ENCODE data around the gene E2F1.
A peak's percentile ranks its signal among the peaks of the same experiment; 100 is the strongest.

Gene E2F1

GRCh38 chr20:33667676-33668465 lies 18.3 kb downstream of the E2F1 start:
- Mint-ChIP-seq H3K4me3 (peak overlapping the region; percentile 96), H3K4me1 (peaks cover 25% of the 10 kb centered on the region), H3K36me3 (no peaks in the 10 kb centered on the region), H3K27ac (peak overlapping the region; percentile 58), H3K27me3 (no peaks in the 10 kb centered on the region), H3K9me3 (no peaks in the 10 kb centered on the region)
- ATAC-seq (ENCODE audit: low read depth): peak; percentile 52
- DNase-seq (ENCODE audit: low spot score in 2 of 2): peak; percentile 79 to 86

GRCh38 chr20:33667245-33667675 lies 18.9 kb downstream of the E2F1 start:
- peak; percentile 21 for ATAC-seq (ENCODE audit: low read depth)
- peak overlapping the region; percentile 58 for H3K27ac Mint-ChIP-seq
- H3K4me1 Mint-ChIP-seq: peaks cover 27% of the 10 kb centered on the region
- H3K9me3 Mint-ChIP-seq: no peaks in the 10 kb centered on the region
- H3K36me3 Mint-ChIP-seq: no peaks in the 10 kb centered on the region
- H3K4me3 Mint-ChIP-seq: peak overlapping the region; percentile 96
- DNase-seq (ENCODE audit: low spot score in 2 of 2): peak in 1 of 2 donors; percentile 62
- no peaks in the 10 kb centered on the region for H3K27me3 Mint-ChIP-seq

- DNase-seq (ENCODE audit: low spot score in 2 of 2) (peak; percentile 80 to 86), ATAC-seq (ENCODE audit: low read depth) (peak; percentile 67)
- H3K4me1 Mint-ChIP-seq: peaks cover 27% of the 10 kb centered on the region
- H3K9me3 Mint-ChIP-seq: no peaks in the 10 kb centered on the region
- peak within 1 kb of the TSS; percentile 93 for H3K27ac Mint-ChIP-seq
- H3K27me3 Mint-ChIP-seq: no peaks in the 10 kb centered on the region
- peak within 1 kb of the TSS; percentile 96 for H3K4me3 Mint-ChIP-seq
- no peaks in the 10 kb centered on the region for H3K36me3 Mint-ChIP-seq
Measured at GRCh38 chr20:33666293-33667244, 19.6 kb downstream of the E2F1 start, which contains the start of gene ACTL10. ACTL10 (plus strand) TSS chr20:33666943; CDS start chr20:33667498, 555 bp downstream.

- Mint-ChIP-seq H3K9me3 (no peaks in the 10 kb centered on the region), H3K36me3 (no peaks in the 10 kb centered on the region), H3K27ac (peak overlapping the region; percentile 79), H3K4me3 (peak overlapping the region; percentile 86), H3K4me1 (peaks cover 23% of the 10 kb centered on the region), H3K27me3 (no peaks in the 10 kb centered on the region)
- DNase-seq (ENCODE audit: low spot score in 2 of 2) (no peak), ATAC-seq (ENCODE audit: low read depth) (no peak)
Measured at GRCh38 chr20:33664762-33665144, 21.4 kb downstream of the E2F1 start.

GRCh38 chr20:33664085-33664761 lies 22.0 kb downstream of the E2F1 start:
- ATAC-seq (ENCODE audit: low read depth): no peak
- Mint-ChIP-seq H3K36me3 (no peaks in the 10 kb centered on the region), H3K27ac (peak overlapping the region; percentile 79)

GRCh38 chr20:33663161-33664084 lies 22.8 kb downstream of the E2F1 start:
- peaks cover 2% of the 10 kb centered on the region for H3K36me3 Mint-ChIP-seq
- peak; percentile 63 to 71 for DNase-seq (ENCODE audit: low spot score in 2 of 2)

More at GRCh38 chr20:33664085-33664761, 22.0 kb downstream of the E2F1 start:
- H3K4me1 Mint-ChIP-seq: peaks cover 21% of the 10 kb centered on the region
- peak overlapping the region; percentile 86 for H3K4me3 Mint-ChIP-seq
- H3K9me3 Mint-ChIP-seq: no peaks in the 10 kb centered on the region
- no peaks in the 10 kb centered on the region for H3K27me3 Mint-ChIP-seq
- no peak for DNase-seq (ENCODE audit: low spot score in 2 of 2)

GRCh38 chr20:33662172-33662571 lies 24.0 kb downstream of the E2F1 start, which contains the start of gene C20orf144:
C20orf144 (plus strand) TSS chr20:33662327; CDS start chr20:33662346, 19 bp downstream.
- peaks cover 21% of the 10 kb centered on the region for H3K4me1 Mint-ChIP-seq
- H3K4me3 Mint-ChIP-seq: peak within 1 kb of the TSS; percentile 86
- no peaks in the 10 kb centered on the region for H3K27me3 Mint-ChIP-seq
- no peaks in the 10 kb centered on the region for H3K9me3 Mint-ChIP-seq
- peak within 1 kb of the TSS; percentile 53 for H3K27ac Mint-ChIP-seq
- DNase-seq (ENCODE audit: low spot score in 2 of 2) (no peak), ATAC-seq (ENCODE audit: low read depth) (no peak)
- peaks cover 2% of the 10 kb centered on the region for H3K36me3 Mint-ChIP-seq

More at GRCh38 chr20:33663161-33664084, 22.8 kb downstream of the E2F1 start:
- peak; percentile 57 for ATAC-seq (ENCODE audit: low read depth)
- Mint-ChIP-seq H3K4me3 (peak overlapping the region; percentile 86), H3K9me3 (no peaks in the 10 kb centered on the region), H3K27ac (peak overlapping the region; percentile 53), H3K4me1 (peaks cover 21% of the 10 kb centered on the region), H3K27me3 (no peaks in the 10 kb centered on the region)

GRCh38 chr20:33660685-33661058 lies 25.5 kb downstream of the E2F1 start:
- no peak overlapping the region for H3K4me3 Mint-ChIP-seq
- peaks cover 2% of the 10 kb centered on the region for H3K36me3 Mint-ChIP-seq
- no peak overlapping the region for H3K27ac Mint-ChIP-seq
- no peaks in the 10 kb centered on the region for H3K9me3 Mint-ChIP-seq
- DNase-seq (ENCODE audit: low spot score in 2 of 2) (no peak), ATAC-seq (ENCODE audit: low read depth) (no peak)
- peaks cover 17% of the 10 kb centered on the region for H3K4me1 Mint-ChIP-seq
- H3K27me3 Mint-ChIP-seq: no peaks in the 10 kb centered on the region

- Mint-ChIP-seq H3K9me3 (no peaks in the 10 kb centered on the region), H3K4me3 (no peak overlapping the region), H3K36me3 (peaks cover 2% of the 10 kb centered on the region), H3K4me1 (peaks cover 14% of the 10 kb centered on the region), H3K27me3 (no peaks in the 10 kb centered on the region), H3K27ac (no peak overlapping the region)
- DNase-seq (ENCODE audit: low spot score in 2 of 2) (no peak), ATAC-seq (ENCODE audit: low read depth) (no peak)
Measured at GRCh38 chr20:33660035-33660684, 26.0 kb downstream of the E2F1 start.

GRCh38 chr20:33659341-33660034 lies 26.7 kb downstream of the E2F1 start:
- Mint-ChIP-seq H3K9me3 (no peaks in the 10 kb centered on the region), H3K27ac (no peak overlapping the region)

GRCh38 chr20:33658929-33659328 lies 27.3 kb downstream of the E2F1 start:
- no peak overlapping the region for H3K27ac Mint-ChIP-seq
- DNase-seq (ENCODE audit: low spot score in 2 of 2) (no peak), ATAC-seq (ENCODE audit: low read depth) (no peak)
- no peak overlapping the region for H3K4me3 Mint-ChIP-seq
- H3K4me1 Mint-ChIP-seq: peaks cover 7% of the 10 kb centered on the region
- peaks cover 2% of the 10 kb centered on the region for H3K36me3 Mint-ChIP-seq
- H3K27me3 Mint-ChIP-seq: no peaks in the 10 kb centered on the region
- no peaks in the 10 kb centered on the region for H3K9me3 Mint-ChIP-seq

More at GRCh38 chr20:33659341-33660034, 26.7 kb downstream of the E2F1 start:
- Mint-ChIP-seq H3K36me3 (peaks cover 2% of the 10 kb centered on the region), H3K4me3 (no peak overlapping the region), H3K27me3 (no peaks in the 10 kb centered on the region), H3K4me1 (peaks cover 8% of the 10 kb centered on the region)
- ATAC-seq (ENCODE audit: low read depth): no peak
- no peak for DNase-seq (ENCODE audit: low spot score in 2 of 2)

- no peak overlapping the region for H3K27ac Mint-ChIP-seq
- peaks cover 2% of the 10 kb centered on the region for H3K36me3 Mint-ChIP-seq
- no peaks in the 10 kb centered on the region for H3K9me3 Mint-ChIP-seq
- ATAC-seq (ENCODE audit: low read depth) (no peak), DNase-seq (ENCODE audit: low spot score in 2 of 2) (no peak)
- no peak overlapping the region for H3K4me3 Mint-ChIP-seq
- no peaks in the 10 kb centered on the region for H3K27me3 Mint-ChIP-seq
- H3K4me1 Mint-ChIP-seq: peaks cover 10% of the 10 kb centered on the region
Measured at GRCh38 chr20:33658510-33658909, 27.7 kb downstream of the E2F1 start.

Measured in memory B cell (primary cell).